Adrenal gland (tissue), 12 donors: Measurements from ENCODE around the gene GOT1. TPM values are rescaled to one million over a fixed set of nuclear protein-coding genes. Genes with fewer than 3 reads are reported as not detected.

Source experiments
- DNase-seq, 7 donors: peaks; one replicate each; pipeline ENCODE4 v3.0.0-alpha.2; 2019 to 2020
- H3K27ac ChIP-seq, 5 donors: fragments of 200-600 bp; sonication (generic) in 4 of 5; 1 replicate in 3 of 5; 2 replicates in 2 of 5; pipeline versions ENCODE4 v1.5.1 to v1.8.0; 2016 to 2020; ENCODE audit warnings: mild to moderate bottlenecking in 1 of 5
- H3K27me3 ChIP-seq: fragments of 200-600 bp; 2 replicates; pipeline ENCODE4 v1.8.0; 2021
- H3K36me3 ChIP-seq, 2 donors: fragments of 200-600 bp; replicated peaks in 1 of 2; 1 replicate in 1 of 2; 2 replicates in 1 of 2; pipeline versions ENCODE4 v1.5.1 to v1.8.0; 2018 to 2022
- H3K4me1 ChIP-seq, 2 donors: fragments of 200-600 bp; replicated peaks in 1 of 2; 1 replicate in 1 of 2; 2 replicates in 1 of 2; pipeline versions ENCODE4 v1.5.1 to v1.8.0; 2018 to 2021
- H3K4me3 ChIP-seq, 4 donors: fragments of 200-600 bp; sonication (generic) in 3 of 4; one replicate each; pipeline ENCODE4 v1.5.1; 2016 to 2018
- H3K9me3 ChIP-seq, 3 donors: fragments of 200-600 bp; sonication (generic) in 1 of 3; replicated peaks in 1 of 3; 1 replicate in 2 of 3; 2 replicates in 1 of 3; pipeline versions ENCODE4 v1.5.1 to v1.8.0; 2016 to 2021
- POLR2A ChIP-seq, 2 donors: fragments of 450-650 bp; IDR thresholded peaks; one replicate each; pipeline ENCODE4 v1.6.1; 2017; ENCODE audit warnings: antibody characterized with exemption in 2 of 2, mild to moderate bottlenecking in 2 of 2, moderate library complexity in 1 of 2
- WGBS, 4 donors: extraction: QIAGEN DNeasy Blood & Tissue Kit in 2 of 4; methylation state at CpG; one replicate each; pipeline versions ENCODE4 v1.1.5 to v1.1.7; 2013 to 2017; 5-methylcytosine and 5-hydroxymethylcytosine counted together
- intact Hi-C, 2 donors: fragments of 100-400 bp; cut with DNase I; formaldehyde crosslinking; loops; one replicate each; pipeline versions ENCODE4 v1.14.1 to v1.15.0; 2022 to 2023
- polyA plus RNA-seq, 3 donors: library from polyadenylated mRNA; stranded (reverse); fragments of 200-250 nt in 2 of 3; fragments of 350-450 nt in 1 of 3; fragmentation: Illumina TruSeq in 1 of 3; extraction: RNeasy Lipid Tissue Mini Kit (QIAGEN cat#74804) in 1 of 3; gene quantifications; one replicate each; pipeline ENCODE4 v1.2.3, GENCODE V29; 2013 to 2014
- total RNA-seq, 9 donors: library from RNA; depleted of rRNA in 4 of 9; stranded (reverse); fragments of >200 nt in 4 of 9; fragments of 120-200 nt in 1 of 9; fragmentation: NEBNext Ultra II Directional in 1 of 9; extraction: Animal tissue kit (Norgen Biotek cat#: 25700) in 1 of 9; gene quantifications; one replicate each; pipeline versions ENCODE4 v1.1.0 to v1.2.4, GENCODE V29; 2013 to 2023
- TF ChIP-seq, protein P1 (sequence below), 6 experiments: fragments of 450-650 bp in 4 of 6; fragments of 200-600 bp in 2 of 6; sonication (generic) in 1 of 6; IDR thresholded peaks; 1 replicate in 5 of 6; 2 replicates in 1 of 6; pipeline versions ENCODE4 v1.5.1 to v1.8.0; 2016 to 2021; ENCODE audit warnings: antibody characterized with exemption in 6 of 6, mild to moderate bottlenecking in 2 of 6, moderate library complexity in 1 of 6
- donor health status: healthy with polysubstance abuse.
- donor health status: Bipolar disorder and iron deficiency.
- donor health status: DM: yes; HTN: yes; CAD: no.
- donor health status: DM: no; HTN: no; CAD: no.
- donor health status: DM: no; HTN: no; CAD: no.
- donor health status: DM: yes; HTN: yes; CAD: no.

Gene GOT1
- total and polyA plus RNA-seq, 12 donors: 10.7 to 139 (median 29.8) TPM

DNA sequence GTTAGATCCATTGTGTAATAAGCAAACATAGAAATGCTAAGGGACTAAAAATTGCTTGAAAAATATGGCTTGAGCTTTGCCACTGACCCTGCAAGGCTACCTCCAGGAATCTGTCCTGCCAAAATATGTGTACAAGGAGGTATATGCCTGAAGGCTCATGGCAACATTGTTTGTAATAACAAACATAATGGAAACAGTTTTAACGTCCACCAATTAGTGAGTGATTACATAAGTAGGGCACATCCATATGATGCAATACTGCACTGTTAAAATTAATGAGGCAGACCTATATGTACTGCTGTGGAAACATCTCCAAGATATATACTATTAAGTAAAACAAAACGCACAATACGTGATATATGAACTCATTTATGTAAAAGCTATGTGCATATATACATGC, 13.1 kb upstream of the GOT1 start:
- DNase-seq: no peak
- H3K27me3 ChIP-seq: no peaks in the 10 kb centered on the region
- no peak overlapping the region for H3K27ac ChIP-seq
- H3K4me3 ChIP-seq: no peak overlapping the region
- H3K4me1 ChIP-seq: no peaks in the 10 kb centered on the region
- H3K9me3 ChIP-seq: no peaks in the 10 kb centered on the region
- 50 to 75% (median 58%) methylated on average over 3 of the region's 3 CpGs for WGBS, 4 donors
- intact Hi-C loops: loop anchor here in 1 of 2 donors (10.0 kb wide), 1 partner anchor 151 kb away; no protein-coding TSS in a partner anchor
- H3K36me3 ChIP-seq: no peaks in the 10 kb centered on the region
- TF ChIP-seq POLR2A (IDR thresholded peaks at IDR 0.05): no peak
- TF ChIP-seq, protein P1, sequence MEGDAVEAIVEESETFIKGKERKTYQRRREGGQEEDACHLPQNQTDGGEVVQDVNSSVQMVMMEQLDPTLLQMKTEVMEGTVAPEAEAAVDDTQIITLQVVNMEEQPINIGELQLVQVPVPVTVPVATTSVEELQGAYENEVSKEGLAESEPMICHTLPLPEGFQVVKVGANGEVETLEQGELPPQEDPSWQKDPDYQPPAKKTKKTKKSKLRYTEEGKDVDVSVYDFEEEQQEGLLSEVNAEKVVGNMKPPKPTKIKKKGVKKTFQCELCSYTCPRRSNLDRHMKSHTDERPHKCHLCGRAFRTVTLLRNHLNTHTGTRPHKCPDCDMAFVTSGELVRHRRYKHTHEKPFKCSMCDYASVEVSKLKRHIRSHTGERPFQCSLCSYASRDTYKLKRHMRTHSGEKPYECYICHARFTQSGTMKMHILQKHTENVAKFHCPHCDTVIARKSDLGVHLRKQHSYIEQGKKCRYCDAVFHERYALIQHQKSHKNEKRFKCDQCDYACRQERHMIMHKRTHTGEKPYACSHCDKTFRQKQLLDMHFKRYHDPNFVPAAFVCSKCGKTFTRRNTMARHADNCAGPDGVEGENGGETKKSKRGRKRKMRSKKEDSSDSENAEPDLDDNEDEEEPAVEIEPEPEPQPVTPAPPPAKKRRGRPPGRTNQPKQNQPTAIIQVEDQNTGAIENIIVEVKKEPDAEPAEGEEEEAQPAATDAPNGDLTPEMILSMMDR (IDR thresholded peaks at IDR 0.05): no peak

DNA sequence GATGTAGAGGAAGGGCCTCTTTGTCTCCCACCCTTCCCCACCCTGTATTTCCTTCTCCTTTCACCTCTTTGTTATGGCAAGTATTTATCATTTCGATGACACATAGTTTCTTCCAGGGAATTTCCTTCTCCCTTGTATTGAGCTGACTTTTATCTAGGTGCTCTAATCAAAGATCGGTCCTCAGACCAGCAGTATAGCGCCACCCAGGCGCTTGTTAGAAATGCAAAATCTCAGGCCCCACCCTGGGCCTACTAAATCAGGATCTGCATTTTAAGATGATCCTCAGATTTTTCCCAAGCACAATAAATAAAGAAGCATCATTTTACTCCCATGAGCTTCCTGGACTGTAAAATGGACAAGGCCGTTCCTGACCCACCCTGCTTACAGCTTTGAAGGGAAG, 12.0 kb upstream of the GOT1 start:
- Histone ChIP-seq H3K9me3 (no peaks in the 10 kb centered on the region), H3K27ac (no peak overlapping the region), H3K4me3 (no peak overlapping the region), H3K36me3 (no peaks in the 10 kb centered on the region), H3K4me1 (no peaks in the 10 kb centered on the region), H3K27me3 (no peaks in the 10 kb centered on the region)
- 85 to 88% (median 86%) methylated on average over 5 of the region's 5 CpGs for whole genome bisulfite sequencing, 4 donors
- no peak for DNase-seq
- TF ChIP-seq, protein P1 (IDR thresholded peaks at IDR 0.05): no peak
- TF ChIP-seq POLR2A (IDR thresholded peaks at IDR 0.05): no peak
- intact Hi-C loops: loop anchor here in 1 of 2 donors (10.0 kb wide), 1 partner anchor 152 kb away; no protein-coding TSS in a partner anchor

DNA sequence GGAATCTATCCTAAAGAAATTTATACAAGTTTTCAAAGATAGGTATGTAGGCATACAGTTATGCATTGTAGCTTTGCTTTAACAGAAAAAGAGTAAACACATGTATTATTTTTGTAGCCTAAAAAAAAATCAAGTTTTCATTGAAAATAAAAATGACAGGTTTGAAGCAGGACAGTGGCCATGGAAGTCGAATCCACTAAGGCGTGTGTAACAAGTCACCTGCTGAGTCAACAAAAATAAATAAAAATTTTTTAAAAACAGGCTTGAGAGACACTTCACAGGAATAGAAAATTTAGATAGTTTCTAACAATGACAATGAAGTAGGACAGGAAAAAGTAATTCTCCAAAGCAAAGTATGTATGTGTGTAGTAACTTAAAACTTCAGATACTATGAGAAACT, 8.5 kb upstream of the GOT1 start:
- intact Hi-C loops: loop anchor here in 1 of 2 donors (10.0 kb wide), 1 partner anchor 176 kb away; no protein-coding TSS in a partner anchor

DNA sequence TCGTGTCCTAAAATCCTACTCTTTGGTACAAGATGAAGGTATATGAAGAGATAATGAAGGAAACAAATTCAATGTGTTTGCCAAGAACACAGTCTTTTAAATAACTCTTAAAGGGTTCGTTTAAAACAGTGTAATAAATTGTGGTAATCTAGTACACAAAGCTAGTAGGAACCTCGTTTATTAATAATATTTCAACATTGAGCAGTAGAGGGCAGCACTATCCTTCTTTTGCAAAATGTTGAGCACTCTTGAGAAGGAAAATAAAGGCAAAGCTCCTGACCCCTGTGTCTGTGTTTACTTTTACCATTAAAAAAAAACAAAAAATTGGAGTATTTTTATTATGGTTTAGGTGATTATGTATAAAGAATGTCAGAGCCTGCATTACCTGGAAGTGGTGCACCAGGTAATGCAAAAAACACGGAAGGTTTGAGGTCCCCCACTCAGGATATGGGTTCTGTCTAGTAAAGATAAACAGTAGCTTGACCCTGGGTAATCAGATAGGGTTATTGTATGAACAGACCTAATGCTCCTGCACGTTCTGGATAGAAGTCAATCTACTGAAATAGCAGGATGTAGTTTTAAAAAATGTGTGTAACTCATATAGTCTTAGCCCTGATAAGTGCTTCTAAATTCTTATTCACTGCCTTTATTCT, 5.7 kb upstream of the GOT1 start:
- intact Hi-C loops: loop anchor here in 1 of 2 donors (10.0 kb wide), 1 partner anchor 179 kb away; no protein-coding TSS in a partner anchor
- no peaks in the 10 kb centered on the region for H3K27me3 ChIP-seq
- no peaks in the 10 kb centered on the region for H3K9me3 ChIP-seq
- DNase-seq: no peak
- TF ChIP-seq, protein P1 (IDR thresholded peaks at IDR 0.05): peak; percentile 33 to 60 (median 46)
- TF ChIP-seq POLR2A (IDR thresholded peaks at IDR 0.05): no peak
- H3K4me3 ChIP-seq: no peak overlapping the region
- no peak overlapping the region for H3K27ac ChIP-seq
- peaks cover 10 to 39% of the 10 kb centered on the region in 2 donors for H3K4me1 ChIP-seq
- whole genome bisulfite sequencing, 4 donors: 28 to 38% (median 32%) methylated on average over 5 of the region's 5 CpGs
- peaks cover 0 to 7% of the 10 kb centered on the region in 2 donors for H3K36me3 ChIP-seq

More for the DNA sequence above, 8.5 kb upstream of the GOT1 start:
- no peak for DNase-seq
- TF ChIP-seq, protein P1 (IDR thresholded peaks at IDR 0.05): no peak
- no peak for TF ChIP-seq POLR2A (IDR thresholded peaks at IDR 0.05)
- H3K36me3 ChIP-seq: peaks cover 0 to 4% of the 10 kb centered on the region in 2 donors
- WGBS, 4 donors: 89 to 94% (median 93%) methylated on average over 2 of the region's 2 CpGs
- H3K4me1 ChIP-seq: peaks cover 0 to 18% of the 10 kb centered on the region in 2 donors
- no peaks in the 10 kb centered on the region for H3K9me3 ChIP-seq
- H3K4me3 ChIP-seq: no peak overlapping the region
- H3K27me3 ChIP-seq: no peaks in the 10 kb centered on the region
- H3K27ac ChIP-seq: no peak overlapping the region
